Stimulated activated CD4-positive, alpha-beta T cell treated with anti-CD3 and anti-CD28 coated beads, Interleukin-12 subunit alpha, Interleukin-12 subunit beta, amount 100 ng/mL, for 24 hours (primary cell): Measurements from ENCODE around the gene PLA2G4B.

Experiments
- DNase-seq, 2 experiments: peaks; one replicate each; pipeline ENCODE4 v3.0.0-alpha.2; 2020; ENCODE audit warnings: low read depth in 2 of 2

Gene PLA2G4B

GRCh38 chr15:41809121-41809520 lies 29.5 kb upstream of the PLA2G4B start:
- no peak for DNase-seq

DNA sequence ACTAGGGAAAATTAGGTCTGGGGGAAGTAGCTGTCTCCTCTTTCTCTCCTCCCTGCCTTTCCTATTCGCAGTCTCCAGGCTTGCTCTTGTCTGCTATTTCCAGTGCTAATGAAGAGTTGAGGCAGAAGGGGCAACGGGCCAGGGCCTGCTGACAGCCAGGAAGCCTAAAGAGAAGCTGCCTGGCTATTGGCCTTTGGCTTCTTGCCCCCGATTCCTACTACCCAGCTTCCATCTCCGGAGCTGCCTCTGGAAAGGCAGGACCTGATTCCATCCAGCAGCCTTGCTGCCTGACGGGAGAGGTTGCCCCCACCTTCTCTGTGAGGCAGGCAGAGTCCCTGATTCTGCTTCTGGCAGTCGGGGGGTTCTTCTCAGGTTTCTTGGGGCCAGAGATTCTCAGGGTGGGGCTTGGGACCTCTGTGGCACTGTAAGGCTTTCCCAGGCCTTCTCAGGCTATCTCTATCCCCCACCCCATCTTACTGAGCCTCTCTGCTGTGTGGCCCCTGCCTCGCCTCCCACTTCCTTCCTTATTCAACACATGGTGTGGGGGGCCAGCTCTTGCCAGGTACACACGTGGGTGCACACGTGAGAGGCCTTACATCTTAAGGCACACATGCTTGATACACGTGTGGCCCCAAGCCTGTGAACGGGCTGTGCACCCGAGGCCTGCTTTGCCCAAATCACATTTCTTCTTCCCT lies 29.0 kb upstream of the PLA2G4B start:
- no peak for DNase-seq

GRCh38 chr15:41810651-41811431 lies 27.8 kb upstream of the PLA2G4B start:
- no peak for DNase-seq

GRCh38 chr15:41811432-41812195 lies 27.0 kb upstream of the PLA2G4B start:
- peak; percentile 46 to 73 for DNase-seq

GRCh38 chr15:41812820-41813375 lies 25.7 kb upstream of the PLA2G4B start:
- no peak for DNase-seq

DNA sequence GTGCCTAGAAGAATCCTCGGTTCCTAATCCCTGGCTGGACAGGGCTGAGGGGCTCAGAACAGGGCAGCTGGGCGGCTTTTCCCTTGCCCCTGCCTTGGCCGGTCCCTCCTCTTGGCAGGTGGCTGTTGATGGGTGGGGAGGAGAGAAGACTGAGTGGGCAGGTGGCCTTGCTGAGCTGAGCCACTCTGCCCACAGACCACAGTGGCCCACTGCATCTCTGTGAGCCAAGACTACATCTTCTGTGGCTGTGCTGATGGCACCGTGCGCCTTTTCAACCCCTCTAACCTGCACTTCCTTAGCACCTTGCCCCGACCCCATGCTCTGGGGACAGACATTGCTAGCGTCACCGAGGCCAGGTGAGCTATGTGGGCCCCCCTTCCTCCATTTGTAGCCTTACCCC lies 25.2 kb upstream of the PLA2G4B start:
- no peak for DNase-seq

GRCh38 chr15:41814534-41814933 lies 24.1 kb upstream of the PLA2G4B start:
- no peak for DNase-seq

DNA sequence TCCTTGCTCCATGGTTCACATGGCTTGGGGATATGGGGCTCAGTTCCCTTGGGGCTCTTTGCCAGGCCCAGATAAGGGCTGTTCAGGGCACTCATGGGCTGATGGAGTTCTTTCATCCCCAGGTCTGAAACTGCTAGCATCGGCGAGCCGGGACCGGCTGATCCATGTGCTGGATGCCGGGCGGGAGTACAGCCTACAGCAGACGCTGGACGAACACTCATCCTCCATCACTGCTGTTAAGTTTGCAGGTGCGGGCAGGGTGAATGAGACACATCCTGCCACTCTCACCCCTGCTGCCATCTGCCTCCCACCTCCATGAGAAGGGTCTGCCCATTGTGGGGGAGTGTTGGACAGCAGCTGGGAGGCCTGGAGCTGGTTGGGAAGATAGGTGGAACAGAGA lies 21.9 kb upstream of the PLA2G4B start:
- DNase-seq, result no peak

DNA sequence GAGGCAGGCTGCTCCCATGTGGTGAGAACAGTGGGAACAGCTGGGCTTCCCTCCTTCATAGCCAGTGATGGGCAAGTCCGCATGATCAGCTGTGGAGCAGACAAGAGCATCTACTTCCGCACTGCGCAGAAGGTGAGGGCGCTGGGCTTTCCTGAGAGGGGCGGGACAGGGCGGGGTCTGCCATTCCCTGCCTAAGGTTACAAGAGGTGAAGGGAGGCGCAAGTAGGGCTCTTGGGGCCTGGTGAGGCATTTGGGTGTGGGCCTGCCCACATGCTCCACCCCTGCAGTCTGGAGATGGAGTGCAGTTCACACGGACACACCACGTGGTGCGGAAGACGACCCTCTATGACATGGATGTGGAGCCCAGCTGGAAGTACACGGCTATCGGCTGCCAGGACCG lies 21.3 kb upstream of the PLA2G4B start:
- DNase-seq, result no peak

- no peak for DNase-seq
Measured at GRCh38 chr15:41817781-41818180, 20.9 kb upstream of the PLA2G4B start.

DNA sequence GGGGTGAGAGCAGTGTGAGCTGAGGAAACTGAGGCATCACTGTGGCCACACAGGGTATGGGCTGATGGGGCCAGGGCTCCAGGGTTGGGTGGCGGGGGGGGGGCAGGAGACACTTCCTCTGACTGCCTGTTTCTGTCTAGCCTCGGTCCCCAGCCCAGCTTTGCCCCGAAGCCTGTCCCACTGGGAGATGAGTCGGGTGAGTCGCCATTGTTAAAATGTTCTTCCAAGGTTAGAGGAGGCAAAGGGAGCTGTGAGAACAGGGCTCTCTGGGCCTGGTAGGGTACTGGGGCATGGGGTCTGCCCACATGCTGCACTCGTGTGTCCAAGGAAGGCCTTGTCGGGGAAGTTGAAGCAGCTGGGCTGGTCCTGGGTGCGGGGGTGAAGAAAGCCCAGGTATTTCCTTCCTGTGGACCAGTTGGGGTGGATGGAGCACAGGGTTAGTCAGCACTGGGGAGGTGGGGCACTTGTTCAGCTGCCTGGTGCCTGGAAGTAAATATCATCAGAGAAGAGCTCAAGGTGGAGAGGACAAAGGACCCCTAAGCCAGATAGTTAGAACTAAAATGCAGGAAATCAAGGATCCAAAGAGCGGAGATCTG lies 19.1 kb upstream of the PLA2G4B start:
- DNase-seq, result no peak

DNA sequence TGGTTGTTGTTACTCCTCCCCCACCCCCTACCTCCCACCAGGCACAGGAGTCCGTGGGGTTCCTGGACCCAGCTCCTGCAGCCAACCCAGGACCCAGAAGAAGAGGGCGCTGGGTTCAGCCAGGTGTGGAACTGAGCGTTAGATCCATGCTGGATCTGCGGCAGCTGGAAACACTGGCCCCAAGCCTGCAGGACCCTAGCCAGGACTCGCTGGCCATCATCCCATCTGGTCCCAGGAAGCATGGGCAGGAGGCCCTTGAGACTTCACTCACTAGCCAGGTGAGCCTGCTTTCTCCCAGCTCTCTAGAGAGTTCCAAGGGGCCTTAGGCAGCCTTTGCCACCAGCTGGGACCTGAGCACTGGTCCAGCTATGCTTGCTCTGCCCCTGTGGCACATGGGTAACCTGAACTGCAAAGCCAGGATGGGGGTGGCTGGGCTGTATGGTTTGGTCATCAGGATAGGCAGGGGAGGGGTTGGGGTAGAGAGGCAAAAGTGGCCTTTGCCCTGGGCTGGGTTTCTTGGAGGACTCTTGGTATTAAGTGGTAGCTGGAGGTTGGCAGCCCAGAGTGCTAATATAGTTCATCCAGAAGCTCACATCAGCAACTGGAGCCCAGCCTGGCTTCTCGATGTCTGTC lies 17.7 kb upstream of the PLA2G4B start:
- no peak for DNase-seq

DNA sequence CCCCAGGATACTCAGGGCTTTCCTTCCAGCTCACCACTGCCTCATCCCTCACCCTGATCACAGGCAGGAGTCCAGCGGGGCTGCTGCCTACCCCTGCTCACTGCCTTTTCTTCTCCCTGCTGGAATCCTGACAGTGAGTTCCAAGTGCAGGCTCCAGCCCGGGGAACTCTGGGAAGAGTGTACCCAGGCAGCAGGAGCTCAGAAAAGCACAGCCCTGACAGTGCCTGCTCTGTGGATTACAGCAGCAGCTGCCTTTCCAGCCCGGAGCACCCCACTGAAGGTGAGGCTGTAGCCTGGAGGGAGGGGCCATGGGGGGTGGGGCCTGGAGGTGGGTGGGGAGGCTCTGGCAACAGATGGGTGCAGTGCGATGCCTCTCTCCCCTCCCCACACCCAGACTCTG lies 16.8 kb upstream of the PLA2G4B start:
- no peak for DNase-seq

- no peak for DNase-seq
Measured at GRCh38 chr15:41822471-41822870, 16.2 kb upstream of the PLA2G4B start.

- DNase-seq, result no peak
Measured at GRCh38 chr15:41822957-41823356, 15.7 kb upstream of the PLA2G4B start.

GRCh38 chr15:41823502-41823901 lies 15.1 kb upstream of the PLA2G4B start:
- DNase-seq, result no peak

- DNase-seq, result no peak
Measured at GRCh38 chr15:41824062-41824745, 14.4 kb upstream of the PLA2G4B start.

DNA sequence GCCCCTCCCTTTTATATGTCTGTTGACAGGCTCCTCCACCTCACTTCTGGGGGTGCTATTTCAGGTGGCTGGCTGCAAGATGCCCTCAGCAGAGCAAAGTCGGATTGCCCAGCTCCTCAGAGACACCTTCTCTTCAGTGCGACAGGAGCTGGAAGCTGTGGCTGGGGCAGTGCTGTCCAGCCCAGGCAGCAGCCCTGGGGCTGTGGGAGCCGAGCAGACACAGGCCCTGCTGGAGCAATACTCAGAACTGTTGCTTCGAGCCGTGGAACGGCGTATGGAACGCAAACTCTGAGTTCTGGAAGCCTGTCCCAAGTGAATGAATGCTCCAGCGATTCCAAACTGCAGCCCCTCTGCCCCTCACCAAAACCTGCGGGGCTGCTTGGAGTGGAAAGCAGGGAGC lies 13.5 kb upstream of the PLA2G4B start:
- DNase-seq, result no peak

DNA sequence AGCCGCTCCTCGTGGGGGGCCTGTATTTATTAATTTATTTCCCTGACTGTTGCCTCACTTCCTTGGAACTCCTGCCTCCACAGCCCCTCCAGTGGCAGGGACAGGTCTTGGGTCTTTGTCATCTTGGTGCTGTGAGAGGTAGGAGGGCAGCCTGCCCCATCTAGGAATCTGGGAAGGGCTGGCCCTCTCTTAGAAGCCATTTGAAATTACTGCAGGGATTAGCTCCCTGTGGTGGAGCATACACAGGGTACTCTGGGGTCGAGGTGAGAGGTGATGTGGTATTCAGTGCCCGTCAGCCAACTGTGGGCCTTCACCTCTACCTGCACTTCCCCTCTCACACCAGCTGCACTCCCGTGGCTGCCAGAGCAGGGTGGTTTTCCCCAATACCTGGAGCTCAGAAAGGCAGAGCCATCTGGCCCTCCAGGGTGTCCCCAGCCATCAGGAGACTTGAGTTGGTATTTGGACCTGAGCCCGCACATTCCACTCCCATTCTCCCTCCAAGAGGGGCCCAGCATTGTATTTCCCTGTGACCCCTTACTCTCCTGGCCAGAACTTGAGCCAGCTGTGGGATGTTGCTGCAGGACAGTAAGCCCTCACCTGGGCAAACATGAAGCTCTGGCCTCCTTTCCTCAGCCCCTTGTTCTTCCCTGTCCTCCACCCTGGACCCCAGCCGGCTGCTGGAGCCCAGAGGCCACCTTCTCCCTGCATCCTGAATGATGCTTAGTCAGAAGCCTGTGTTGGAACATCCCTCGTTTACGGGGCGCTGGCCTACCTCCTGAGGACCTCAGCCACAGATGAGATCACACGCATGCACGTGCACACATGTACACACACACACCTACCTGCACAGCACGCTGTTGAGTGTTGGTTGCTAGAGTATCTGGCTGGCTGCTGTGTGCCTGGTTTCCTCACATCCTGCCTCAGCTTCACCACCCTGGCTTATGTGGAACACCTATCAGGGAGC lies 12.8 kb upstream of the PLA2G4B start:
- DNase-seq, result no peak
